Naive thymus-derived CD4-positive, alpha-beta T cell (primary cell): ENCODE results near the gene DHX29. TPM values are rescaled to one million over a fixed set of nuclear protein-coding genes. Genes with fewer than 3 reads are reported as not detected.
A peak's percentile ranks its signal among the peaks of the same experiment; 100 is the strongest.

Experiments used
- ATAC-seq: fragments of 150-1000 bp; cut with Tn5 transposase; 2 replicates; pipeline ENCODE4 v1.10.0; 2021; ENCODE audit warnings: mild to moderate bottlenecking, moderate library complexity
- CTCF ChIA-PET: fragments of 350-600 bp; sonication (Branson Sonifier 250); formaldehyde crosslinking; loops from one replicate; lab custom pipeline; 2021; ENCODE audit warnings: antibody characterized with exemption; lab: Charles Lee
- POLR2A ChIA-PET: fragments of 350-600 bp; sonication (Branson Sonifier 250); formaldehyde crosslinking; loops from one replicate; lab custom pipeline; 2021; ENCODE audit warnings: antibody characterized with exemption, inconsistent platforms; lab: Charles Lee
- DNase-seq, 9 donors: peaks; one replicate each; pipeline versions ENCODE4 v3.0.0 to v3.0.0-alpha.2; 2020 to 2022; ENCODE audit warnings: mixed read lengths in 1 of 9
- H3K27ac ChIP-seq: one replicate; pipeline ENCODE4 v1.7.0; 2013; ENCODE audit warnings: mild to moderate bottlenecking, low read depth, low read length, moderate library complexity
- H3K27me3 ChIP-seq, 2 donors: one replicate each; pipeline ENCODE4 v1.7.0; 2013; ENCODE audit warnings: low read length in 2 of 2, mild to moderate bottlenecking in 2 of 2, moderate library complexity in 2 of 2; ENCODE audit not compliant: control insufficient read depth in 2 of 2, insufficient read depth in 2 of 2
- H3K36me3 ChIP-seq, 3 experiments: 1 replicate in 2 of 3; 2 replicates in 1 of 3; pipeline ENCODE4 v1.7.0; 2013; ENCODE audit warnings: low read length in 3 of 3, mild to moderate bottlenecking in 3 of 3, moderate library complexity in 1 of 3; ENCODE audit not compliant: insufficient read depth in 3 of 3, control insufficient read depth in 2 of 3
- H3K4me1 ChIP-seq, 2 donors: one replicate each; pipeline ENCODE4 v1.7.0; 2013; ENCODE audit warnings: low read length in 2 of 2, mild to moderate bottlenecking in 2 of 2, moderate library complexity in 1 of 2; ENCODE audit not compliant: control insufficient read depth in 2 of 2, insufficient read depth in 2 of 2
- H3K4me3 ChIP-seq: 2 replicates; pipeline ENCODE4 v1.7.0; 2013; ENCODE audit warnings: mild to moderate bottlenecking, low read length
- H3K9me3 ChIP-seq, 3 experiments: 1 replicate in 2 of 3; 2 replicates in 1 of 3; pipeline ENCODE4 v1.7.0; 2013; ENCODE audit warnings: low read length in 3 of 3; ENCODE audit not compliant: control insufficient read depth in 2 of 3
- H3K27ac Mint-ChIP-seq, 9 donors: one replicate each; pipeline ENCODE4 v1.8.0; 2020 to 2022; ENCODE audit warnings: mixed read lengths in 9 of 9, mild to moderate bottlenecking in 8 of 9, moderate library complexity in 5 of 9, inconsistent platforms in 2 of 9
- H3K27me3 Mint-ChIP-seq, 5 donors: one replicate each; pipeline ENCODE4 v1.8.0; 2021 to 2022; ENCODE audit warnings: mixed read lengths in 5 of 5, mild to moderate bottlenecking in 1 of 5
- H3K36me3 Mint-ChIP-seq, 5 donors: one replicate each; pipeline ENCODE4 v1.8.0; 2020 to 2022; ENCODE audit warnings: mixed read lengths in 5 of 5, mild to moderate bottlenecking in 3 of 5, inconsistent platforms in 1 of 5
- H3K4me1 Mint-ChIP-seq, 7 donors: one replicate each; pipeline ENCODE4 v1.8.0; 2020 to 2022; ENCODE audit warnings: mixed read lengths in 7 of 7, mild to moderate bottlenecking in 3 of 7, inconsistent platforms in 1 of 7
- H3K4me3 Mint-ChIP-seq, 10 donors: one replicate each; pipeline ENCODE4 v1.8.0; 2020 to 2022; ENCODE audit warnings: mild to moderate bottlenecking in 10 of 10, mixed read lengths in 10 of 10, moderate library complexity in 6 of 10, inconsistent platforms in 2 of 10
- H3K9me3 Mint-ChIP-seq, 11 donors: one replicate each; pipeline ENCODE4 v1.8.0; 2020 to 2022; ENCODE audit warnings: mixed read lengths in 11 of 11, mild to moderate bottlenecking in 4 of 11, inconsistent platforms in 1 of 11, moderate library complexity in 1 of 11
- intact Hi-C, 2 donors: fragments of 100-400 bp; cut with micrococcal nuclease; formaldehyde crosslinking; loops; one replicate each; pipeline ENCODE4 v1.15.1; 2023
- polyA plus RNA-seq, 2 donors: library from polyadenylated mRNA; unstranded; fragments of 300-500 nt; fragmentation: Illumina TruSeq; gene quantifications; one replicate each; pipeline ENCODE4 v1.2.3, GENCODE V29; 2021
- total RNA-seq, 6 experiments: library from RNA in 5 of 6; stranded (reverse) in 5 of 6; gene quantifications; 1 replicate in 5 of 6; 2 replicates in 1 of 6; pipeline ENCODE4 v1.2.3 and lab custom pipeline; 2021 to 2026

Gene DHX29
- total and polyA plus RNA-seq, 7 experiments from 2014 or later, result 5.8 to 19.2 (median 12.6) TPM

DNA sequence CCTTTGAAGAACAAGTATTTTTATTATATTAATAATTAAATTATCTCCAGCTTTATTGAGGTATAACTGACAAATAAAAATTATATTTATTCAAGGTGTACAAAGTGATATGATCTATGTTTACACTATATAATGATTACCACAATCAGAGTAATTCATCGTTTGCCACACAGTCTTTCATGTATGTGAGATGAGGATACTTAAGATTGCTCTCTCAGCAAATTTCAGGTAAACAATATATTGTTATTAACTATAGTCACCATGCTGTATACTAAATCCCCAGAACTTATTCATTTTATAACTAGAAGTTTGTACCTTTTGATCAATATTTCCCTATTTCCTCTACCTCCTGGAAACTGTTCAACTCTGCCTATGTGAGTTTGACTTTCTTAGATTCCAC lies 57.4 kb downstream of the DHX29 start:
- H3K27me3 Mint-ChIP-seq, result peaks cover 0 to 42% (median 10%) of the 10 kb centered on the region in 5 donors
- Histone ChIP-seq H3K4me3 (no peak overlapping the region), H3K36me3 (no peaks in the 10 kb centered on the region), H3K9me3 (no peaks in the 10 kb centered on the region), H3K27ac (no peak overlapping the region), H3K27me3 (no peaks in the 10 kb centered on the region), H3K4me1 (no peaks in the 10 kb centered on the region)
- H3K4me1 Mint-ChIP-seq, result no peaks in the 10 kb centered on the region
- peaks cover 0 to 34% (median 7%) of the 10 kb centered on the region in 11 donors for H3K9me3 Mint-ChIP-seq
- H3K4me3 Mint-ChIP-seq, result no peak overlapping the region
- no peak for ATAC-seq
- no peak overlapping the region for H3K27ac Mint-ChIP-seq
- intact Hi-C loops, result no loop called here
- no peak for DNase-seq
- ChIA-PET POLR2A (no interaction called here), CTCF (no interaction called here)
- peaks cover 0 to 14% (median 7%) of the 10 kb centered on the region in 5 donors for H3K36me3 Mint-ChIP-seq

DNA sequence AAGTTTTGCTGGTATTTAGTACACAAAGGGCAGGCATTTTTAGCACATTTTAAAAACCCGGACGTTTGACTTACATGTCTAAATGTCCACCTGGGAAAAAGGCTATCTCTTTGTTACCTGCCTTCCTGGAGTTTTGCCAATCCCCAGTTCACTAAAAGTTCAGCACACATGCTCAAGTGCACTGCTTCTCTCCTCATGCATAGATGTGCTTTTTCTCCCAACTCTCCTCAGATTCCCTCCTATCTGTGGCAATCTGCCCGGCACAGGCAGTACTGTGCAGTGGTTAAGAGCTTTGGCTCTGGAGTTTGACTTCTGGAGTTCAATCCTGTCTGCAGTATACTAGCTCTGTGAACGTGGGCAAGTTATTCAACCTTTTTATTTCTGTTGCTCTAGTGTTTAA lies 65.7 kb downstream of the DHX29 start:
- ChIA-PET POLR2A (interaction anchor here (1.2 kb wide), 1 partner anchor 12 kb away, joined by 3 read pairs; no protein-coding TSS in a partner anchor), CTCF (interaction anchor here (0.7 kb wide), 1 partner anchor 721 kb away, joined by 4 read pairs; no protein-coding TSS in a partner anchor)
- no peak for DNase-seq
- ATAC-seq, result no peak
- H3K4me3 Mint-ChIP-seq, result no peak overlapping the region
- no peaks in the 10 kb centered on the region for H3K27me3 ChIP-seq
- H3K36me3 Mint-ChIP-seq, result no peaks in the 10 kb centered on the region
- H3K4me1 ChIP-seq, result no peaks in the 10 kb centered on the region
- H3K4me3 ChIP-seq, result no peak overlapping the region
- H3K27ac ChIP-seq, result no peak overlapping the region
- no peaks in the 10 kb centered on the region for H3K36me3 ChIP-seq
- H3K9me3 Mint-ChIP-seq, result peaks cover 0 to 5% (median 0%) of the 10 kb centered on the region in 11 donors
- intact Hi-C loops, result no loop called here
- no peaks in the 10 kb centered on the region for H3K9me3 ChIP-seq
- H3K4me1 Mint-ChIP-seq, result no peaks in the 10 kb centered on the region
- H3K27me3 Mint-ChIP-seq, result peaks cover 10 to 83% (median 27%) of the 10 kb centered on the region in 5 donors
- no peak overlapping the region for H3K27ac Mint-ChIP-seq

DNA sequence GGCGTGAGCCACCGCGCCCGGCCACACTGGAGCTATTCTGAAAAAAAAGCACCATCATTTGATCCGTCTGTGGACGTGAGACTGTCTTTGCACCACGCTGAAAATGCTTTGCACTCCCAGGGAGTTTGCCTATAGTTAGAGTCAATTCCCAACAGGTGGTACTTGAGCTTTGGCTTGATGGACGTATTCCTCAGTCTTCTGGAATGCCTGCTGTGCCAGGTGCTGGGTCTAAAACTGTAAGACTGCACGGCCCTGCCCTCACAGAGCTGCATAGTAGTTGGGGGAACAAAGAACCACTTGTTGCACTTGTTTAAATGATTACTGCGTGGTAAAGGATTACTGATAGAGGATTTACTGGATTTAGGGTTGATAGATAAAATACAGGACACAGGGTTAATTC lies 70.7 kb downstream of the DHX29 start:
- Histone ChIP-seq H3K9me3 (no peaks in the 10 kb centered on the region), H3K4me3 (no peak overlapping the region), H3K27me3 (peaks cover 0 to 9% of the 10 kb centered on the region in 2 donors), H3K4me1 (peaks cover 11 to 18% of the 10 kb centered on the region in 2 donors), H3K27ac (no peak overlapping the region), H3K36me3 (no peaks in the 10 kb centered on the region)
- no peaks in the 10 kb centered on the region for H3K9me3 Mint-ChIP-seq
- ATAC-seq (no peak), DNase-seq (no peak)
- no peak overlapping the region for H3K27ac Mint-ChIP-seq
- H3K27me3 Mint-ChIP-seq, result peaks cover 41 to 84% (median 50%) of the 10 kb centered on the region in 5 donors
- CTCF ChIA-PET, result no interaction called here
- intact Hi-C loops, result no loop called here
- POLR2A ChIA-PET, result interaction anchor here (0.6 kb wide), 1 partner anchor 853 kb away, joined by 4 read pairs; no protein-coding TSS in a partner anchor
- peaks cover 9 to 20% (median 14%) of the 10 kb centered on the region in 7 donors for H3K4me1 Mint-ChIP-seq
- H3K4me3 Mint-ChIP-seq, result peak overlapping the region in 1 of 10 donors; percentile 38
- peaks cover 0 to 5% (median 0%) of the 10 kb centered on the region in 5 donors for H3K36me3 Mint-ChIP-seq

DNA sequence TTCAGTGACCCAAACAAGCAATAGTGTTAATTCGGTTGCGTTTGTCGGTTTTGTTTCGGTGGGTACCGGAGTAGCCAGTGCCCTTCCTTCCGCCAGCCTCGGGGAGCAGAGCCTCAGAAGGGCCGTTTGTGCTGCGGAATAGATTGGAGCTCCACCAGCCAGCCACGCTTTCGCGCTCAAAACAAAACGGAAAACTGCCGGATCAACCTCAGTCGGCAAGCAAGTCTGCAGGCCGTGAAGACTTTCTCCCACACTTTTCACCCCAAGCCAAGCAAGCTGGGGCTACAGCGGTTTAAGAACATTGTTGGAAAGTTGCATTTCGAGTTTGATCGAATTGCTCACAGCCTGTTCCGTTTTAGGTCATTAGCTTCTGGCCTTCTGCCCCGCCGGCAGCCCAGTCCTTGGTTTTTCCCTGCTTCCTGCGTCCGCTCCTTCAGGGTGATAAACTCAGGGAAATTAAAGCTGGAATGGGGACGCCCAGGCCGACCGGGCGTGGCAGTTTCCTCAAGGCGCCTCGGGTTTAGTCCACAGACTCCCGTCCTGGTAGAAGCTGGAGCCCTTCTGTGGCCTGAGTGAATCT lies 73.3 kb downstream of the DHX29 start:
- DNase-seq, result no peak
- H3K4me1 Mint-ChIP-seq, result peaks cover 19 to 39% (median 29%) of the 10 kb centered on the region in 7 donors
- intact Hi-C loops, result loop anchor here in 1 of 2 donors (5.0 kb wide), 2 partner anchors 458 to 922 kb away; partner anchors contain the start of gene ARL15

DNA sequence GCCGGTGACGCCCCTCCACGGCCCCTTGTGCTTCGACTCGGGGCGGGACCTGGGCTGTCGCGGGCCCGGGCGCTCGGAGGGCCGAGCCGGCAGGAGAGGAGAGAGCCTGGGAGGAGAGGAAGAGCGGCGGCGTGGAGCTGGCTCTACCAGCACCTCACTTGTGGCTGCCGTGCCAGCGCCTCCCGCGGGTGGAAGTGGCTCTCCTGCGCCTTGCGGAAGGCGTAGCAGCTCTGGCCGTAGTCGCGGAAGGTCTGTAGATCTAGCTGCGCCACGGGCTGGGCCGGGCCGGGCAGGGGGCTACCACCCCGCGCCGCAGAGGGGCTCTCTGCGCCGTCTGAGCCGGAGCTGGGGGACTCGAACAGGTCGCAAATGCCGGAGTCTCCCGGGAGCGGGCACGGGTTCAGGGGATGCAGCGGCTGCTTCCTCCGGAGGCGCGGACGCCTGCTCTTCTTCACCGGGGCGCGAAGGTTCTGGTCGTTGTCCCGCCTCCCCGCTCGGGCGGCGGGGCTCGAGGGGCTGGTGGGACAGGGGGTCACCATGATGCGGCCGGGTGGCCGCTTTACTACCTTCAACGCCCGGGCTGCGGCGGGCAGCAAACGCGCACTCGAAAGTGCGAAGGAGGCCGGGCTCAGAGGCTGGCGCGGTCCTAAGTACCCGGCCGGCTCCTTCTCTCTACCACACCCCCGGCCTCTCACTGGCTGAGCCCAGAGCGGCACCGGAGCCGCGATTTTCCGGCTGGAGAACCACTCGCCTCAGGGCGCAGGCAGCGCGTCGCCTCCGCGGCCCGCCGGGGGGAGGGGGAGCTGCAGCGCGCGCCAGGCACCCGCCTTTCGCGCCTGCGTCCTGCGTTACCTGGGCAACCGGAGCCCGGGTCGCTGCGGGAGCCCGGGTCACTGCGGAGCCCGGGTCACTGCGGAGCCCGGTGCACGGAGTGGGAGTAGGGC lies 74.2 kb downstream of the DHX29 start, which contains the start of gene CCNO:
Gene CCNO, minus strand, starts transcription at position 624 of the 944 bp plus-strand sequence. Its CDS starts 85 bp downstream, at position 539.
- DNase-seq (peak in 8 of 9 donors; percentile 30 to 76 (median 50)), ATAC-seq (peak; percentile 78)
- peak within 1 kb of the TSS; percentile 81 to 94 (median 86) for H3K4me3 Mint-ChIP-seq
- H3K9me3 Mint-ChIP-seq, result no peaks in the 10 kb centered on the region
- Histone ChIP-seq H3K4me3 (peak within 1 kb of the TSS; percentile 59), H3K36me3 (no peaks in the 10 kb centered on the region), H3K27me3 (peaks cover 9 to 35% of the 10 kb centered on the region in 2 donors), H3K4me1 (peaks cover 22 to 27% of the 10 kb centered on the region in 2 donors), H3K9me3 (no peaks in the 10 kb centered on the region), H3K27ac (no peak within 1 kb of the TSS)
- intact Hi-C loops, result loop anchor here (1.0 to 5.0 kb wide), 6 partner anchors 10 to 921 kb away; partner anchors contain the start of genes CDC20B (in 2 of the 2), ARL15 (in 1 of the 2), DHX29 (in 1 of the 2) and MTREX (in 1 of the 2)
- H3K4me1 Mint-ChIP-seq, result peaks cover 19 to 46% (median 29%) of the 10 kb centered on the region in 7 donors
- ChIA-PET POLR2A (no interaction called here), CTCF (interaction anchor here (2.0 kb wide), 1 partner anchor 61 kb away, joined by 7 read pairs; no protein-coding TSS in a partner anchor)
- peak within 1 kb of the TSS in 3 of 9 donors; percentile 25 to 41 (median 38) for H3K27ac Mint-ChIP-seq
- peaks cover 0 to 5% (median 0%) of the 10 kb centered on the region in 5 donors for H3K36me3 Mint-ChIP-seq
- H3K27me3 Mint-ChIP-seq, result peaks cover 69 to 87% (median 76%) of the 10 kb centered on the region in 5 donors

More for the DNA sequence above, 73.3 kb downstream of the DHX29 start:
- ATAC-seq, result no peak
- ChIA-PET CTCF (no interaction called here), POLR2A (no interaction called here)
- Mint-ChIP-seq H3K36me3 (peaks cover 0 to 5% (median 0%) of the 10 kb centered on the region in 5 donors), H3K27me3 (peaks cover 66 to 86% (median 73%) of the 10 kb centered on the region in 5 donors), H3K27ac (peak overlapping the region in 3 of 9 donors; percentile 20 to 41 (median 38)), H3K9me3 (no peaks in the 10 kb centered on the region), H3K4me3 (peak overlapping the region; percentile 79 to 94 (median 85))
- peaks cover 8 to 25% of the 10 kb centered on the region in 2 donors for H3K27me3 ChIP-seq
- H3K9me3 ChIP-seq, result no peaks in the 10 kb centered on the region
- H3K4me3 ChIP-seq, result peak overlapping the region; percentile 59
- no peak overlapping the region for H3K27ac ChIP-seq
- H3K4me1 ChIP-seq, result peaks cover 22 to 27% of the 10 kb centered on the region in 2 donors
- H3K36me3 ChIP-seq, result no peaks in the 10 kb centered on the region
